Peyer's patch (tissue), 4 donors: ENCODE results near the gene NENF. TPM values are rescaled to one million over a fixed set of nuclear protein-coding genes. Genes with fewer than 3 reads are reported as not detected.
A peak's percentile ranks its signal among the peaks of the same experiment; 100 is the strongest.

Source experiments
- DNase-seq, 3 donors: peaks; one replicate each; pipeline ENCODE4 v3.0.0-alpha.2; 2017 to 2019
- H3K27ac ChIP-seq, 4 donors: fragments of 200-600 bp; sonication (generic); one replicate each; pipeline ENCODE4 v1.5.1; 2016 to 2019
- H3K27me3 ChIP-seq, 2 donors: fragments of 200-600 bp; sonication (generic); one replicate each; pipeline ENCODE4 v1.5.1; 2019
- H3K36me3 ChIP-seq, 3 donors: fragments of 200-600 bp; sonication (generic); one replicate each; pipeline ENCODE4 v1.5.1; 2016 to 2019
- H3K4me1 ChIP-seq, 4 donors: fragments of 200-600 bp; sonication (generic); one replicate each; pipeline ENCODE4 v1.5.1; 2016 to 2019
- H3K4me3 ChIP-seq, 4 donors: fragments of 200-600 bp; sonication (generic); 1 replicate in 3 of 4; 2 replicates in 1 of 4; pipeline ENCODE4 v1.5.1; 2016 to 2019; ENCODE audit warnings: mild to moderate bottlenecking in 1 of 4
- H3K9me3 ChIP-seq, 4 donors: fragments of 200-600 bp; sonication (generic); one replicate each; pipeline ENCODE4 v1.5.1; 2016 to 2019; ENCODE audit warnings: mild to moderate bottlenecking in 1 of 4
- POLR2A ChIP-seq, 2 donors: fragments of 450-650 bp; IDR thresholded peaks; one replicate each; pipeline ENCODE4 v1.5.1; 2017; ENCODE audit warnings: antibody characterized with exemption in 2 of 2, mild to moderate bottlenecking in 2 of 2, moderate library complexity in 2 of 2
- total RNA-seq, 4 donors: library from RNA; depleted of rRNA; stranded (reverse); fragments of >200 nt; gene quantifications; one replicate each; pipeline ENCODE4 v1.1.0, GENCODE V29; 2016
- TF ChIP-seq, protein P1 (sequence below), 6 experiments: fragments of 450-650 bp in 4 of 6; fragments of 200-600 bp in 2 of 6; sonication (generic) in 1 of 6; IDR thresholded peaks; one replicate each; pipeline ENCODE4 v1.5.1; 2017 to 2019; ENCODE audit warnings: antibody characterized with exemption in 6 of 6, mild to moderate bottlenecking in 3 of 6, moderate library complexity in 1 of 6

Gene NENF
- total RNA-seq, 4 donors from 2014 or later: 28.2 to 61.9 (median 34.2) TPM

- Histone ChIP-seq H3K4me3 (no peak overlapping the region), H3K27ac (no peak overlapping the region), H3K9me3 (no peaks in the 10 kb centered on the region), H3K4me1 (no peaks in the 10 kb centered on the region), H3K36me3 (no peaks in the 10 kb centered on the region), H3K27me3 (no peaks in the 10 kb centered on the region)
- DNase-seq: no peak
- no peak for TF ChIP-seq POLR2A (IDR thresholded peaks at IDR 0.05)
- TF ChIP-seq, protein P1, sequence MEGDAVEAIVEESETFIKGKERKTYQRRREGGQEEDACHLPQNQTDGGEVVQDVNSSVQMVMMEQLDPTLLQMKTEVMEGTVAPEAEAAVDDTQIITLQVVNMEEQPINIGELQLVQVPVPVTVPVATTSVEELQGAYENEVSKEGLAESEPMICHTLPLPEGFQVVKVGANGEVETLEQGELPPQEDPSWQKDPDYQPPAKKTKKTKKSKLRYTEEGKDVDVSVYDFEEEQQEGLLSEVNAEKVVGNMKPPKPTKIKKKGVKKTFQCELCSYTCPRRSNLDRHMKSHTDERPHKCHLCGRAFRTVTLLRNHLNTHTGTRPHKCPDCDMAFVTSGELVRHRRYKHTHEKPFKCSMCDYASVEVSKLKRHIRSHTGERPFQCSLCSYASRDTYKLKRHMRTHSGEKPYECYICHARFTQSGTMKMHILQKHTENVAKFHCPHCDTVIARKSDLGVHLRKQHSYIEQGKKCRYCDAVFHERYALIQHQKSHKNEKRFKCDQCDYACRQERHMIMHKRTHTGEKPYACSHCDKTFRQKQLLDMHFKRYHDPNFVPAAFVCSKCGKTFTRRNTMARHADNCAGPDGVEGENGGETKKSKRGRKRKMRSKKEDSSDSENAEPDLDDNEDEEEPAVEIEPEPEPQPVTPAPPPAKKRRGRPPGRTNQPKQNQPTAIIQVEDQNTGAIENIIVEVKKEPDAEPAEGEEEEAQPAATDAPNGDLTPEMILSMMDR (IDR thresholded peaks at IDR 0.05): no peak
These were observed 19.8 kb downstream of the NENF start for GRCh38 chr1:212452323-212453155.

DNA sequence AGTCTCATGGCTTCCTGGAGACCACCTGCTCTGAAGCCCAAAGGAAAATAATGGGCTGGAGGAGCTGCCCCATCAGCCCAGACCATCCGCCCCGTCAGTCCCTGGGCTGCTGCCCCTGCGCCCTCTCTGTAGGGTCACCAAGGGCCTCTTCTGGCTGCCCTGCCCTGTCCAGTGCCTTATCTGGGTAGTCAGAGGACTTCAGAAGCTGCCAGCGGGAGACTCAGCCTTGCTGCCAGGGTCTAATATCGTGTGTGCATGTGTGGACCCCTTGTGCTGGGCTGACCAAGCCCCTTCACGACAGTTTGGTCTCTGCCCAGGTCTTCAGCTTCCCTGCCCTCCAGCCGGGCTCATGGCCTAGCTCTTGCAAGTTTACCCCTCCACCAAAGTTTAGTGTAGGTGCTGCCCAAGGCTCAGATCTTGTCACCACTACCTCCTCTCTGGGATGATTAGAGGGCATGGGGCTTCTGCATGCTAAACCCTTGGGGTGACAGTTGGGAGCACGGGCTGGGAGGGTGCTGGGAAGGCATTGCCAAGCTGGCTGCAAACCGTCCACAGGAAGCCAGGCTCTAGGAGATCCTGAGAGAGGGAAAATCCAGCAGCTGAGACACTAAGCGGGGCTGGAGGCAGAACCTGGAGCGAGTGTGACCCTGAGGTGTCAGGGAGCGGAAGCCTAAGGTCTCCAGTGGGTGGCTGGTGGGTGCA, 20.6 kb downstream of the NENF start:
- Histone ChIP-seq H3K27me3 (no peaks in the 10 kb centered on the region), H3K4me1 (no peaks in the 10 kb centered on the region), H3K27ac (peak overlapping the region in 1 of 4 donors; percentile 35), H3K36me3 (no peaks in the 10 kb centered on the region), H3K9me3 (no peaks in the 10 kb centered on the region), H3K4me3 (no peak overlapping the region)
- TF ChIP-seq, protein P1 (IDR thresholded peaks at IDR 0.05): no peak
- no peak for TF ChIP-seq POLR2A (IDR thresholded peaks at IDR 0.05)
- DNase-seq: no peak

DNA sequence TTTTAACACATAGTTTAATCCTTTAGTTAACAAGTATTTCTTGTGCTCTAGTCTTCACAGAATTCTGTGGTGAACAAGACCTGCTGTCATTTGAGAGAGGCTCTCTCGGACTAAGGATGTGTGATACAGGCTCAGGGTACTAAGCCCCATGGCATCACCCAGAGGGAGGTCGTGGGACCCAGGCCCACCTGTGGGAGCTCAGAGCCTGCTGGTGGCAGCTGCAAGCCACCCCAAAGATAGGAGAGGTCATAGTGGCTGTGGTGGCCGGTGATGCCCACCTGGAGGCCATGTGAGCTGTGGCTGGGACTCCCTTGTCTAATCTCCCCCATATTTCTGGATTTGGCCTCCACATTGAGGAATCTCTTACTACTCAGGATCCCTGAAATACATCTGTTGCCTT, 22.0 kb downstream of the NENF start:
- DNase-seq: no peak
- TF ChIP-seq, protein P1 (IDR thresholded peaks at IDR 0.05): no peak
- TF ChIP-seq POLR2A (IDR thresholded peaks at IDR 0.05): no peak
- H3K4me1 ChIP-seq: no peaks in the 10 kb centered on the region
- no peaks in the 10 kb centered on the region for H3K36me3 ChIP-seq
- H3K9me3 ChIP-seq: no peaks in the 10 kb centered on the region
- no peak overlapping the region for H3K4me3 ChIP-seq
- H3K27ac ChIP-seq: no peak overlapping the region
- no peaks in the 10 kb centered on the region for H3K27me3 ChIP-seq

DNA sequence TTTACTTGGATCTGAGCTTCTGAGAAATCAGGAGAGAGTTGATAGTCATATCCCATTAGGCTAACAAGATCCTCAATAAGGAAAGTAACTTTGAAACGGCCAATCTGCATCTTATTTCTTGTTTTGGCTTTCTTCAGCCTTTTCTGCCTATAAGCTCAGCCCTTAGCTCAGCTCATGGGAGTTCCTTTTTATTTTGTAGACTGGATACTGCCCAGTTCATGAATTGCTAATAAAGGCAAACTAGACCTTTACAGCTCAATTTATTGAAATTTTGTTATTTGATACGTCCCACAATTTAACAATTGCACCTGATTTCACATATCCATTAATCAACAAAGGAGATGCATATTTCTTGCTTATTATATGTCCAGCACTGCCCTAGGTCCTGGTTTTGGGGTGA, 22.7 kb downstream of the NENF start:
- H3K27ac ChIP-seq: no peak overlapping the region
- no peaks in the 10 kb centered on the region for H3K36me3 ChIP-seq
- no peaks in the 10 kb centered on the region for H3K4me1 ChIP-seq
- H3K9me3 ChIP-seq: no peaks in the 10 kb centered on the region
- no peaks in the 10 kb centered on the region for H3K27me3 ChIP-seq
- no peak for DNase-seq
- TF ChIP-seq, protein P1 (IDR thresholded peaks at IDR 0.05): no peak
- no peak for TF ChIP-seq POLR2A (IDR thresholded peaks at IDR 0.05)
- no peak overlapping the region for H3K4me3 ChIP-seq

GRCh38 chr1:212455803-212456528, 23.2 kb downstream of the NENF start:
- Histone ChIP-seq H3K27ac (no peak overlapping the region), H3K4me3 (no peak overlapping the region), H3K4me1 (no peaks in the 10 kb centered on the region), H3K9me3 (no peaks in the 10 kb centered on the region), H3K27me3 (no peaks in the 10 kb centered on the region), H3K36me3 (no peaks in the 10 kb centered on the region)
- DNase-seq: peak; percentile 83 to 95 (median 88)
- TF ChIP-seq, protein P1 (IDR thresholded peaks at IDR 0.05): peak; percentile 92 to 99 (median 96)
- no peak for TF ChIP-seq POLR2A (IDR thresholded peaks at IDR 0.05)
